Liver (tissue), 3 donors: ENCODE measurements around the gene EIF2B2.

Source experiments
- ATF3 ChIP-seq: IDR thresholded peaks from 2 replicates; pipeline ENCODE4 v1.6.1; 2016; ENCODE audit warnings: antibody characterized with exemption
- CTCF ChIP-seq: fragments of 150-350 bp; IDR thresholded peaks from 2 replicates; pipeline ENCODE4 v1.5.1; 2017; ENCODE audit warnings: improper control_type of control experiment, low read depth, low read length; ENCODE audit not compliant: missing input control
- HNF4A ChIP-seq, 2 donors: conservative IDR thresholded peaks; 2 replicates each; pipeline ENCODE4 v1.6.1; 2016; ENCODE audit warnings: antibody characterized with exemption in 2 of 2, mild to moderate bottlenecking in 2 of 2
- JUND ChIP-seq, 2 donors: IDR thresholded peaks; 2 replicates each; pipeline ENCODE4 v1.6.1; 2016; ENCODE audit warnings: antibody characterized with exemption in 2 of 2
- RAD21 ChIP-seq, 2 donors: IDR thresholded peaks; 2 replicates each; pipeline ENCODE4 v1.6.1; 2016; ENCODE audit warnings: antibody characterized with exemption in 2 of 2, mild to moderate bottlenecking in 2 of 2
- REST ChIP-seq: IDR thresholded peaks from 2 replicates; pipeline ENCODE4 v1.6.1; 2016; ENCODE audit warnings: antibody characterized with exemption, mild to moderate bottlenecking
- RXRA ChIP-seq, 2 donors: IDR thresholded peaks; 2 replicates each; pipeline ENCODE4 v1.6.1; 2017 to 2018; ENCODE audit warnings: antibody characterized with exemption in 2 of 2, mild to moderate bottlenecking in 1 of 2
- SP1 ChIP-seq: IDR thresholded peaks from 2 replicates; pipeline ENCODE4 v1.6.1; 2018; ENCODE audit warnings: antibody characterized with exemption, mild to moderate bottlenecking
- TAF1 ChIP-seq: conservative IDR thresholded peaks from 2 replicates; pipeline ENCODE4 v1.6.1; 2016; ENCODE audit warnings: antibody characterized with exemption, mild to moderate bottlenecking
- donor health status: healthy.
- donor health status: healthy.

- TF ChIP-seq RAD21 (IDR thresholded peaks at IDR 0.05) (no peak), CTCF (no peak), ATF3 (no peak), REST (no peak), RXRA (IDR thresholded peaks at IDR 0.05) (no peak), TAF1 (no peak), JUND (IDR thresholded peaks at IDR 0.05) (no peak), HNF4A (conservative IDR thresholded peaks at IDR 0.05) (no peak), SP1 (no peak)
These were observed 28.2 kb upstream of the EIF2B2 start for GRCh38 chr14:74974364-74975058.
